HG03103 (cell line): Measurements from ENCODE around the gene KIF3A.
A peak's percentile ranks its signal among the peaks of the same experiment; 100 is the strongest.

ENCODE experiments used
- ATAC-seq: cut with Tn5 transposase; IDR thresholded peaks from one replicate; pipeline ENCODE4 v1.9.1; 2021; ENCODE audit warnings: low read depth; ENCODE audit not compliant: unreplicated experiment

Gene KIF3A

DNA sequence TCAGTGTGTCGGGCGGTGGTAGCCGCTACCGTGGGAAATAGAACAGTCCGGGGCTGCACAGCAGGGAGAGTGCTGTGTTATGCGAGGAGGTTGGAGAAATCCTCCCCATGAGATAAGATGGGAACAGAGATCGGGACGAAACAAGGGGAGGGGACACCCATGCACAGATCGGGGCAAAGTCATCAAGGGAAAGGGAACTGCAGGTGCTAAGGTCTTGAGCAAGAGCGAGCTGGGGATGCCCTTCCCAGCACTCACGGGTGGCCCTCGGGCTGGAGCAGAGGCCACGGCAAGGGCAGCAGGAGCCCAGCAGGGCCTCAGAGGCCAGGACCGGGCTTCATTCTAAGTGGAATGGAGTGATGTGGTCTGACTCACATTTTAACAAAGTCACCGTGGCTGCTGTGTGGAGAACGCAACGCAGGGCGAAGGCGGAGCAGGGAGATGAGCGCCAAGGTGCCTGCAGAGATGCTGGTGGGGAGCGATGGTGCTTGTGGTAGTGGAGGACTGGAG, 71.7 kb downstream of the KIF3A start:
- no peak for ATAC-seq

DNA sequence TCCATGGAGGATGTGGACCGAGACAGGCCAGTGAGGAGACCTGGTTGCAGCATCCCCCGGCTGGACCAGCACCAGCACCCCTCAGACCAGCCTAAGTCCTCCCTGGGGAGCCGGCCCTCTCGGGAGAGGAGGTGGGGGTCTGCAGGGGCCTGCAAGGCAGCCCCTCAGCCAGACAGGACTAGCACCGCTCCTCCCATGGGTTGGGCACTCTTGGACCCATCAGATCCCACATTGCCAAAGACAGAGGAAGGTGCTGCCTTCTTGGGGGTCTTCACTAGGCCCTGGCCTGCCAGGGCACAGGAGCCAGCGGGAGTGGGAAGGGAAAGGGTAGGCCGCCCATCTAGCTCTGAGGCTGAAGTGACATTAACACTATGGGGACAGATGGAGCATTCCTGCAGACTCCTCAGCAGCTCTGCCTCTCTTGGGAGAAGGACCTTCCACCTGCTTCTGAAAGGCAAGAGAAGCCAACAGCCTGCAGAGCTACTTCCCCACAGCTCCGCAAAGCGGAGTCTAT, 72.6 kb downstream of the KIF3A start:
- ATAC-seq, result no peak

DNA sequence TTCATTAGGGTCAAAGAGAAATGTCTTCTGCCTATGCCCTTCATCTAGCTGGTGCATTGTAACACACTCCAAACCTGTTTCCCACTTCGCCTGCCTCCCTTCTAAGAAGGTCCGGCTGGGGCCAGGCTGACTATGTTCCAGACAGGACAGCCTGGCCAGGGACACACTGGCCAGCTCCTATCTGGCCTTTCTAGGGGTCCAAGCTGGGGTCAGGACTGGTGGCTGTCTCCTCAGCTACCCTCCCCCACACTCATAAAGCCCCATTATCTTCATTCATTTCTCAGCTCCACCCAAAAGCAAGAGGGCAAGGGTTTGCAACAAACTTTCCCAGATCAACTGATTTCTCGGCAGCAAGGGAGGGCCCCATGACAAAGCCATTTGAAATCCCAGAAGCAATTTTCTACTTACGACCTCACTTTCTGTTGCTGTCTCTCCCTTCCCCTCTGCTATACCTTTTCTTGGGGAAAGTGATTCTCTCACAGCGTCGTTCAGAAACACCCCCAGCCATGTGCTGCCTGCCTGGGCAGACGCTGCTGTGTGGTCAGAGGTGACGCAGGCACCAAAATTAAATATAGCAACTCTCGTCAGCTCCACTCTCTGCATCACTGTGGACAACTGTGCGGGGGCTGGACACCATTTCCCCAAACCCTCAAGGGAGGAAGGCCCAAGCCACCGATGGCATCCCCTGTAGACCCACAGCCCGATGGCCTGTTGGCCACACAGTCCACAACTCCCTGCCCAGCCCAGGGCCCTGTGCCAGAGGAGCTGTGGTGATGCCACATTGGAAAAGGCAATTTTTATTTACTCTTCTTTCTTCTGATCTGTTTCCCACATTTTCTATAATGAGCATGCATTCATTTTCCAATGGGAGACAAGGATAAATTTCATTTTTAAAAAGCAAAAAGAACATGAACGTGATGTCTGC, 73.3 kb downstream of the KIF3A start:
- peak; percentile 42 for ATAC-seq

DNA sequence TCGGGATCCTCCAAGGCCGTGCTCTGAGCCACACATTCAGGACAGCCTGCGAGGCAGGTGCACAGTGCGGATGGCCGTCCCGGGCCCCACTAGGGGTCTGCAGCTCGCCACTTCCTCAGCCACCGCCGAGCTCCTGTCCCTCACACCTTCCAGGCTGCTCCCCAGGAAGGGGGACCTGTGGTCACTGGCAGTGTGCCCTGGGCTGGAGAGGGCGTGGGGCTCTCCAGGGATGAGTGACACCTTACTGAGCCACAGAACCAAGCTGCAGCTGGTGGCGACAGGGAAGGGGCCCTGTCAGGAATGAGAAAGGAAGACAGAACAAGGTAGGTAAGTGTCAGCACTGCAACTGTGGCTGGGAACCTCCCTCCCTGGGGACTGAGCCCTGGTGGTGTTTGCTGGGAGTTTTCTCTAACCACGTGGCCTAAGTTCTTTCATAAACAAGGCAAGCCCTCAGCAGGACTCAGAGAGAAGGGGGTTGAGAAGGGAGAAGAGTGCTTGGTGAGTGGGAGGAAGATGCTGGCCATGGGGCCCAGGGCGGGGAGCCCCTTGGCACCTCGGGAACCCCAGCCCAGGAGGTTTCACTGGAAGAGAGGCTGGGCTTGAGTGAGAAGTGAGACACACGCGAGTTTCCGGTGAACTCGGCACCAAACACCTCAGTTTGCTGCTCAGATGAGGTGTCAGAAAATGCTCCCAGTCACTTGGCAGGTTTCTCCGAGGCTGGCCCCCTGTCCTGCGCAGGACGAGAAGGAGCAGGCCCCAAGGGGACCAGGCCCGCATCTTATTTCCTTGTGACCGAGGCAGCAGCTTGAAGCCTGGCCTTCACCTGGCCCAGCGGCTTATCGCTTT, 74.2 kb downstream of the KIF3A start:
- ATAC-seq, result peak; percentile 49

DNA sequence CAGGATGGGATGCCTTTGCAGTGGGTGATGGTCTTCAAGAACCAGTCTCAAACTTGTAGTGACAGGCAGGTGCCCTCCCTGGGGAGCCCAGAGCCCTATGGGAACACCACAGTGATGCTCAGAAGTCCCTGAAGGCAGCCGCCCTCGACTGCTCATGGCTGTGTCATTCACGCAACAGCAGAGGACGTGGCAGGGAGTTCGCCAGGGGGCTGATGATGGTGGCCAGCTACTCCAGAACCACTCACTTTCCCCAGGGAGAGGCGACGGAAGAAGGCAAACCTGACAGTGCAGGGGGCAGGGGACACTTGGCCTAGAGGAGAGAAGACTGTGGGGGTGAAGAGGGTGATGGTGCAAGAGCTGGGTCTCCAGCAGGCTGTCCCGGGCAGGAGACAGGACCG, 75.3 kb downstream of the KIF3A start:
- no peak for ATAC-seq

DNA sequence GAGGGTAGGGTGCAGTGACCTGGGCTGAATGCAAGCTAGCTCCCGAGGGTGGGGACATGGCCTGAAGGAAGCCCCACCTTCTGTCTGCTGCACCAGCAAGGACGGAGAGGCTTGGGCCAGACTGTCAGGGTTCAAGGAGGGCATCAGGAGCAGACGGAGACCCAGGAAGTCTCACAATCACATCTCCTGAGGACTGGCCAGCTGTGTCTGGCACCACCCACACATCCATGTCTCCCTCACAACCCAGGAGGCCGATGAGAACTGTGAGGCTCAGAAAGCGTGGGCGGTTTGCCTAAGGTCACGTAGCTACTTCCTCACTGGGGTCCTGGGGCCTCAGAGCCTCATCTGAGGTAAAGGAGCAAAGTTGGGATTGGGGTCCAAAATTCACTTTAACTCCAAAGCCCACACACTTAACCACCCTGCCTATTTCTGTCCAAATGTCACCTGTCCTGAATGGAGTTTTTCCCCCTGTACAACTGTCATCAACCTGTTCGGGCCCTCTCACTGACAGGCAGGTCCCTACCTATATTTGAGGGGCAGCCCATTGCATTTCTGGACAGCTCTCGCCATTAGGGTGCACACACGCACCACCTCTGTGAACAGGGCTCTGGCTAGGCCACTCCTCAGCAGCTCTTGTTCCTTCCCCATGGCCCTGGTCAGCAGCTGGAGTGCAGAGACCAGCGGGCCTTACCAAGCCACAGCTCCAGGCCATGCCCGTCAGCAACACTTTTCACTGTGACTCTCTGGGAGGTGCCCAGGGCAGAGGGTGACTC, 75.9 kb downstream of the KIF3A start:
- ATAC-seq, result no peak

DNA sequence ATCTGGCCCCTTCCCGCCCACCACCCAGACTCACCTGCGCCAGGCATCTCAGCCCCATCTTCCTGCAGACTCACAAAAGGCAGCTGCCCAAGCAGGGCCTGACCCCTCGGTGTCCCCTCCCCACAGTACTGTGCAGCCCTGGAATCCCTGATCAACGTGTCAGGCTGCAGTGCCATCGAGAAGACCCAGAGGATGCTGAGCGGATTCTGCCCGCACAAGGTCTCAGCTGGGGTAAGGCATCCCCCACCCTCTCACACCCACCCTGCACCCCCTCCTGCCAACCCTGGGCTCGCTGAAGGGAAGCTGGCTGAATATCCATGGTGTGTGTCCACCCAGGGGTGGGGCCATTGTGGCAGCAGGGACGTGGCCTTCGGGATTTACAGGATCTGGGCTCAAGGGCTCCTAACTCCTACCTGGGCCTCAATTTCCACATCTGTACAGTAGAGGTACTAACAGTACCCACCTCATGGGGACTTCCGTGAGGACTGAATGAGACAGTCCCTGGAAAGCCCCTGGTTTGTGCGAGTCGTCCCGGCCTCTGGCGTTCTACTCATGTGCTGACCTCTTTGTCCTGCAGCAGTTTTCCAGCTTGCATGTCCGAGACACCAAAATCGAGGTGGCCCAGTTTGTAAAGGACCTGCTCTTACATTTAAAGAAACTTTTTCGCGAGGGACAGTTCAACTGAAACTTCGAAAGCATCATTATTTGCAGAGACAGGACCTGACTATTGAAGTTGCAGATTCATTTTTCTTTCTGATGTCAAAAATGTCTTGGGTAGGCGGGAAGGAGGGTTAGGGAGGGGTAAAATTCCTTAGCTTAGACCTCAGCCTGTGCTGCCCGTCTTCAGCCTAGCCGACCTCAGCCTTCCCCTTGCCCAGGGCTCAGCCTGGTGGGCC, 77.5 kb downstream of the KIF3A start:
- ATAC-seq, result no peak

DNA sequence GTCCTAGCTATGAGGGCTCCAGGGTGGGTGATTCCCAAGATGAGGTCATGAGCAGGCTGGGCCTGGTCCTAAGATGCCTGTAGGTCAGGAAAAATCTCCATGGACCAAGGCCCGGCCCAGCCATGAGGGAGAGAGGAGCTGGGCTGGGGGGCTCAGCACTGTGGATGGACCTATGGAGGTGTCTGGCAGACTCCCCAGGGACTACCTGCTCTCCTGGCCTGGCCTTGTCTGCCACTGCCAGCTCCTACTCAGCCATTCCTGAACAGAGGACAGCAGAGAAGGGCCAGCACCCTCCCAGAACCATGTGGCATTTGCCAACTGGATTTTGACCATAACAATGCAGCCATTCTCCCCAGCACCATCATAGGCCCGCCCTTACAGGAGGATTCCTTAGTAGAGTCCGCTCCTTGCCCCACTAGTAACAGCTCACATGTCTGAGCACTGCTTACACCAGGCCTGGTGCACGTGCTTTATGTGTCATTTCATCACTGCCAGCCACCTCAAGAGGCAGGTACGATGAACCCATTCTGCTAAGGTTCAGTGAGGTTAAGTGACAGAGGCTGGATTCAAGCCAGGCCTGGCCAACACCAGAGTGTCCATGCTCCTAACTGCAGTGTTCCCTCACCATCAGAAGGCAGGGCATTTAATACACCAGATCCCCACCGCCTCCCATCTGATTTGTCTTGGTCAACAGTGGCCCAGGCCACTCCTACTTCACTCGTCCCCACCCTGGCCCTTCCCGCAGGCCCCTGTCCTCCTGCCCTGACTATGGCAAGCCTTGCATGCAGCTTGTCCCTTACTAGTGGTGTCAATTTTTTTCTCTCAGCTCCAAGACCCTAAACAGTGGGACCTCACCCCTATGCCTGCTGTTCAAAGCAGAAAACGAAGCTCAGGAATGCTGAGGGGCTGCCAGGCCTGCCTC, 78.7 kb downstream of the KIF3A start:
- ATAC-seq, result no peak

DNA sequence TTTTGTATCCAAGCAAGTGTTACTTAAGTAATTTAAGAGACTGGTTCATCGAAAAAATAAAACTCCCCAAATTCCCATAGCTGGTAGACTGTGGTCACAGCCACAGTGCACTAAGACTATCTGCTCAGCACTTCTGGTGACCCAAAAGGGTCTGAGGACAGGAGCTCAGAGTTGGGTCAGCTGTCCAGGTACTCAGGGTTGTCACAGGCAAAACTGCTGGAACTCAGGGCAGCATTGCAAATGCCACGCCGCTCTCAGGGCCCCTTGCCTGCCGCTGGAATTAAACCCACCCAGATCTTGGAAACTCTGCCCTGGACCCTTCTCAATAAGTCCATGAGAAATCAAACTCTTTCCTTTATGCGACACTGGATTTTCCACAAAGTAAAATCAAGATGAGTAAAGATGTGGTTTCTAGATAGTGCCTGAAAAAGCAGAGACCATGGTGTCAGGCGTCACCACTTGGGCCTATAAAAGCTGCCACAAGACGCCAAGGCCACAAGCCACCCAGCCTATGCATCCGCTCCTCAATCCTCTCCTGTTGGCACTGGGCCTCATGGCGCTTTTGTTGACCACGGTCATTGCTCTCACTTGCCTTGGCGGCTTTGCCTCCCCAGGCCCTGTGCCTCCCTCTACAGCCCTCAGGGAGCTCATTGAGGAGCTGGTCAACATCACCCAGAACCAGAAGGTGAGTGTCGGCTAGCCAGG, 79.5 kb downstream of the KIF3A start, which contains the start of gene IL13:
Gene IL13 (plus strand): TSS at position 498 of the 705 bp plus-strand sequence. CDS start 14 bp downstream, at position 512.
- ATAC-seq, result no peak

DNA sequence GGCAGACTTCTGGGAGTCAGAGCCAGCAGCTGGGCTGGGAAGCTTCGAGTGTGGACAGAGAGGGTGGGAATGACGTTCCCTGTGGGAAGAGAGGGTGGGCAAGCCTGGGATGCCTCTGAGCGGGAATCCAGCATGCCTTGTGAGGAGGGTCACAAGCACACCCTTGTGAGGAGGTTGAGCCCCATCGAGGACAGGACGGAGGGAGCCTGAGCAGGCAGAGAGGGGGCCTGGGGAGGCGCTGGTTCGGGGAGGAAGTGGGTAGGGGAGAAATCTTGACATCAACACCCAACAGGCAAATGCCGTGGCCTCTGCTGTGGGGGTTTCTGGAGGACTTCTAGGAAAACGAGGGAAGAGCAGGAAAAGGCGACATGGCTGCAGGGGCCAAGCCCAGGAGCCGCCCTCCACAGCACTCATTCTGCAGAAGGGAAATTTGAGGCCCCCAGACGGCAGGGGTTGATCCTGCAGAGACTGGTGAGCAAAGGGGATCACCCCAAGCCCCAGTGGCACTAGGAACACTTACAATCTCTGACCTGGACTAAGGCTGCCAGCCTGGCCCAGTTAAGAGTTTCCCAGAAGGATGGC, 80.5 kb downstream of the KIF3A start:
- ATAC-seq, result no peak

DNA sequence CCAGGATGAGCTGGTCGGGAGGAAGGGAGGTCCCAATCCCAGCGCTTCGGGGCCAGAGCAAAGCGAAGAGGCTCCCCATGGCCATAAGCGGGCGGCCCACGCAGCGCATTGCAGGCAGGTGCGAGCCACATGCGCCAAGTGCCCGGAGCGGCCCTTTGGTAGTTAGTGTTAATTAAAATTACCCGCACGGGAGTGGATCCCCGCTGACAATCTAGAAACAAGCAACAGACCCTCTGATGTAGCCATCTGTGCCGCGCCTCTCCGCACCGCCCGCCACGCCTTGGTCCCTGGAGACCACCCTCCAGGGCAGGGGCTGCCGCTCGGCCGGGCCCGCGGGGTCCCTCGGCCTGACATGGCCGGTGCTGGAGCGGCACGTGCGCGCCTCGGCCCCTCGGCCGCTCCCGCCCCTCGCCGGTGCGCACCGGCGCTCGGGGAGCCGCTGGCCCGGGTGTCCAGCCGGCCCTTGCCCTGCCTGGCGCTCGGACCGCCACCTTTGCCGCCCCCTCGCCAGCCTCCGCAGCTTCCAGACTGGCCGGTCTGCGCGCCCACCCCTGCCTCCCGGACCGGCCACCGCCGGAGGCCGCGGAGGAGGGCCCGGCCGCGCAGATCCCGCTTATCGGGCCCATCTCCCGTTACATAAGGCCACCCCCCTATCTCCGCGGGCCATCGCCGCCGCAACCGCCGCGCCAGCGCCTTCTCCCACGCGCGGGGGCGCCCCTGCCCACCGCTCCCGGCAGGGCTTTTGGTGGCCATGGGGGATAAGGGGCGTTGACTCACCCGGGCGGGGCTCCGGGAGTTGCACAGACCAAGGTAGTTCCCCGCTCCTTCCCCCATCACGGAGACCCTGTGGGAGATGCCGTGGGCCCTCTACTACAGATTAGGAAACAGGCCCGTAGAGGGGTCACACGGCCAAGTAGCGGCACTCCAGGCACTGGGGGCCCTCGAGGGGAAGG, 81.2 kb downstream of the KIF3A start:
- no peak for ATAC-seq

DNA sequence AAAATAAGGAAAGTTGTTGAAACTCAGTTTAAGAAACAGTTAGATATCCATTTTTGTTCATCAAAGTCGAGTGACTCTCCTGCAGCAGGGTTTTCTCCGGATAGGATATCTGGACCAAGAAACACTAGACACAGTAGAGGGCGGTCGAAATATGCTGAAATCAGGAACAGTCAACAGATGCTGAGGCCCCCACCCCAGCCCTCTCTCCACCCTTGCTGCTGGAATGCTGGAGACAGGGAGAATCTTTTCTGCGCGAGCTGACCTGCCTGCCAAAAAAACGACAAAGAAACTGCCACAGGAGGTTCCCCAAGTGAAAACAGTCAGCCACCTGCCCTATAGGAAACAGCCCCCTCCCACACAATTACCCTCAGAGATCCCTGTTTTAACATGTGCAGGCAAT, 83.6 kb downstream of the KIF3A start:
- ATAC-seq, result no peak

DNA sequence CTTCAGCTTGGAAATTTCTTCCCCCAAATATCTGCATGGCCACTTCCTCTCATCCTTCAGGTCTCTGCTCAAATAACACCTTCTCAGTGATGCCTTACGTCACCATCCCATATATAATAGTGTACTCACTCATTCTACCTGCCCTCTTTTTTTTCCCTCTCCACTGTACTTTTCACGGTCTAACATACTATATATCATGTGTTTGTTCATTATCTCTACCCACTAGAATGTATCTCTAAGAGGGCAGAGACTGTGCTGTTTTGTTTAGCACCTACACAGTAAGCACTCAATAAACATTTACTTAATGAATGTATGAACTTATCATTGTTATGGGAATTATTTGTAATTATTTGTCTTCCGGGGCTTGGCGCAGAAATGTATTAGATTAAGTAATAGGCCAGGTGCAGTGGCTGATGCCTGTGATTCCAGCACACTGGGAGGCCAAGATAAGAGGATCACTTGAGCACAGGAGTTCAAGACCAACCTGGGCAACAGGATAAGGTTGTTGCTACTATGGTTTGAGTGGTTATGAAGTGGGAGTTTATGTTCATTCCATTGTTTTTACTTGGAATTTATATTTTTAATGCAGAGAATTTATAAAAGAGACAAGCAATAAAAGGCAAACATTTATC, 85.4 kb downstream of the KIF3A start:
- ATAC-seq, result no peak

DNA sequence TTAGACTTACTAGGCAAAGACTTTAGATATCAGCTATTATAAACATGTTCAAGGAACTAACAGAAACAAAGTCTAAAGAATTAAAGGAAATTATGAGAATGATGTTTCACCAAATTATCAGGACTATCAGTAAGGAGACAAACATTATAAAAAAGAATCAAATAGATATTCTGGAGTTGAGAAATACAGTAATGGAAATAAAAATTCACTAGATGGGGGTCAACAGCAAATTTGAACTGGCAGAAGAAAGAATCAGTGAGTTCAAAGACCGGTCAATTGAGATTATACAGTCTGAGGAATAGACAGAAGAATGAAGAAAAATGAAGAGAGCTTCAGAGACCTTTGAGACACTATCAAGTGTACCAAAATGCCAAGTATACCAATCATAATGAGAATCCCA, 89.0 kb downstream of the KIF3A start:
- ATAC-seq, result no peak

DNA sequence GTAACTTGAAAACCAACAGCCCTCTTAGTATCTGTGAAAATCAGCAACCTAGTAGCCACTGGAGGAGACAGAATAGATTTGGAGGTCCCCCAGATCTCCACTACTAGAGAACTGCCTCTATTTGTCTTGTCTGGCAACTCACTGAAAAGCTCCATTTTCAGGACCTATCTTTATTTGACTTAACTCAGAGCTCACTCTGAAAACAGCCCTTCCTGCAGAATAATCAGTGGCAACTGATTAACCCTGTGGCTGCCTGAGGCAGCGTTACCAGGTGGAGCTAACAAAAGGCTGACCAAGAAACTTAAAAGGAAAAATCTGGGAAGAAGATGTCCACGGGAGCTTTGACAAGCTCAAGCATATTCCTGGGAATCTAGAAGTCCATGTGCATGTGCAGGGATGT, 89.9 kb downstream of the KIF3A start:
- ATAC-seq, result no peak
